Ovary (tissue), 3 donors: ENCODE results near the gene C1QTNF9.

Experiments
- CTCF ChIP-seq, 3 donors: fragments of 450-650 bp in 2 of 3; fragments of 200-600 bp in 1 of 3; IDR thresholded peaks; one replicate each; pipeline versions ENCODE4 v1.5.1 to v1.8.0; 2016 to 2022; ENCODE audit warnings: antibody characterized with exemption in 3 of 3, mild to moderate bottlenecking in 1 of 3
- EP300 ChIP-seq: sonication (generic); formaldehyde crosslinking; IDR thresholded peaks from one replicate; pipeline ENCODE4 v1.6.1; 2017; ENCODE audit warnings: antibody characterized with exemption
- donor health status: DM: no; HTN: no; CAD: no.

DNA sequence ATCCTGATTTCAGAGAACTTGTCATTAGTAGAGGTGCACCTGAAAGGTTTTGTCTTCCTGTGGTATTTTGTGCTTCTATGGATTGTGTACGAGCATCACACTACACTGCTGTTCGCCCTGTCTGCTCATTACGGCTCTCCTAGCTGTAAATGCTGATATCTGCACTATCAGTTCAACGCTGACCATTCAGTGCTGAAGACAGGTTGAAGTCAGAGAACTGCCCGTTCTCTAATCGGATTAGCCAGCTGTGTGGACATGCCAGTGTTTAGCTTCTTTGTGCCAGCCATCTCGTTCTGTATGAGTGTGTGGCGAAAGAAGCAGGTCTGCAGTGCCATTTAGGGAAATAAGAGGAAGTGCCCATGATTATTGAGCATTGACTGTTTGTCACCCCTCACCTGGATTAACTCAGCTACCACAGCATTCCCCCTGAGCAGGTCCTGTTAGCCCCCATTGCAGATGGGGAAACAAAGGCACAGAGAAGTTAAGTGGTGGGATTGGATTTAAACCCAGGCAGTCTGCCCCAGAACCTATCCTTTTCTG is 21.6 kb upstream of the C1QTNF9 start:
- no peak for TF ChIP-seq CTCF (IDR thresholded peaks at IDR 0.05)
- TF ChIP-seq EP300, result no peak
